Activated CD4-positive, CD25-positive, alpha-beta regulatory T cell treated with anti-CD3 and anti-CD28 coated beads, Interleukin-2, amount 50 U/mL, for 72 hours (primary cell): ENCODE results near the gene WDR59.
"Not testable (repeated sequence)": the region's sequence is repeated elsewhere in the genome, so short reads cannot be mapped to it uniquely, and the experiment has no call there.

Experiments
- DNase-seq: peaks from one replicate; pipeline ENCODE4 v3.0.0; 2021

Gene WDR59, protein sequence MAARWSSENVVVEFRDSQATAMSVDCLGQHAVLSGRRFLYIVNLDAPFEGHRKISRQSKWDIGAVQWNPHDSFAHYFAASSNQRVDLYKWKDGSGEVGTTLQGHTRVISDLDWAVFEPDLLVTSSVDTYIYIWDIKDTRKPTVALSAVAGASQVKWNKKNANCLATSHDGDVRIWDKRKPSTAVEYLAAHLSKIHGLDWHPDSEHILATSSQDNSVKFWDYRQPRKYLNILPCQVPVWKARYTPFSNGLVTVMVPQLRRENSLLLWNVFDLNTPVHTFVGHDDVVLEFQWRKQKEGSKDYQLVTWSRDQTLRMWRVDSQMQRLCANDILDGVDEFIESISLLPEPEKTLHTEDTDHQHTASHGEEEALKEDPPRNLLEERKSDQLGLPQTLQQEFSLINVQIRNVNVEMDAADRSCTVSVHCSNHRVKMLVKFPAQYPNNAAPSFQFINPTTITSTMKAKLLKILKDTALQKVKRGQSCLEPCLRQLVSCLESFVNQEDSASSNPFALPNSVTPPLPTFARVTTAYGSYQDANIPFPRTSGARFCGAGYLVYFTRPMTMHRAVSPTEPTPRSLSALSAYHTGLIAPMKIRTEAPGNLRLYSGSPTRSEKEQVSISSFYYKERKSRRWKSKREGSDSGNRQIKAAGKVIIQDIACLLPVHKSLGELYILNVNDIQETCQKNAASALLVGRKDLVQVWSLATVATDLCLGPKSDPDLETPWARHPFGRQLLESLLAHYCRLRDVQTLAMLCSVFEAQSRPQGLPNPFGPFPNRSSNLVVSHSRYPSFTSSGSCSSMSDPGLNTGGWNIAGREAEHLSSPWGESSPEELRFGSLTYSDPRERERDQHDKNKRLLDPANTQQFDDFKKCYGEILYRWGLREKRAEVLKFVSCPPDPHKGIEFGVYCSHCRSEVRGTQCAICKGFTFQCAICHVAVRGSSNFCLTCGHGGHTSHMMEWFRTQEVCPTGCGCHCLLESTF

DNA sequence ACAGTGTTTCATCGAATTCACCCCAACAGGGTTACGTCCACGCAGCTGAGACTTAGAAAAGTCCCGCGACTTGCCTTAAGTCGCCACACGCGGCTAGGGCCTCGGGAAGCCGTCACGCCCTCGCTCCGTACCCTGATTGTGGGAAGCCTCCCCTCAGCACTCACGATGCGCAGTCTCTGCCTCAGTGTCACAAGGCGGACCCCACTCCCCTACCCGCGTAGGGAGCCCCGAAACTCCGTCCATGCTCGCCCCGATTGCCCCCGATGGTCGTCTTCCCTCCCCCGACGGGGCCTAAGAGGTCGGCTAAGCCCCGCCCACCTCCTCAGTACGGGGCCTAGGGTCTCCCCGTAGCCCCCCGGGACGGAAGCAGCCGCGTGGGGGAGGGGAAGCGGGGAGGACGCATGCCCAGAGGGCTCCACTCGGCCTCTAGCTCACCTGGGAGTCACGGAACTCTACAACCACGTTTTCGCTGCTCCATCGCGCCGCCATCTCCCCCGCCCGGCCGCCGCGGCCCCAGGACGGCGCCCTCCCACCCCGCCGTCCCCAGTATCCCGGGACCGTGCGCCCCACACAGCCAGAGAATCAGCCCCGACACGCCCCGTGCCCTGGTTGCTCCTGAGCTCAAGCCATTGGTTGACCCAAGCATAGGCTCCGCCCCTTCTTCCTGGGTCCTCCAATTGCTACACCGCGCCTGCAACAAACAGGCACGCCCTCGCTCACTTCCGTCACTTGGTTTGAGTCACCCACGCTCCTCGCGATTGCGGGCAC lies at the start of gene WDR59:
Gene WDR59, minus strand, starts transcription at position 595 of the 768 bp plus-strand sequence. Its CDS starts 106 bp downstream, at position 489.
- peak; percentile 95 for DNase-seq

DNA sequence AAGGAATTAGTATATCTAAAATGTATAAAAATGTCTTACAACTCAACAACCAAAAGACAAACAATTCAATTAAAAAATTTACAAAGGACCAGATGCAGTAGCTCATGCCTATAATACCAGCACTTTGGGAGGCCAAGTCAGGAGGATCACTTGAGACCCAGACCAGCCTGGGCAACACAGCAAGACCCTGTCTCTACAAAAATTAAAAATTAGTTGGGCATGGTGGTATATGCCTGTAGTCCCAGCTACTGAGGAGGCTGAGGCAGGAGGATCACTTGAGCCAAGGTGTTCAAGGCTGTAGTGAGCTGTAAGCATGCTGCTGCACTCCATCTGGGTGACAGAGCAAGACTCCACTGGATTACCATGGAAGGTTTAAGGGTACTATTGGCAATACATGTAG lies 47.7 kb upstream of the WDR59 start:
- DNase-seq = no peak

DNA sequence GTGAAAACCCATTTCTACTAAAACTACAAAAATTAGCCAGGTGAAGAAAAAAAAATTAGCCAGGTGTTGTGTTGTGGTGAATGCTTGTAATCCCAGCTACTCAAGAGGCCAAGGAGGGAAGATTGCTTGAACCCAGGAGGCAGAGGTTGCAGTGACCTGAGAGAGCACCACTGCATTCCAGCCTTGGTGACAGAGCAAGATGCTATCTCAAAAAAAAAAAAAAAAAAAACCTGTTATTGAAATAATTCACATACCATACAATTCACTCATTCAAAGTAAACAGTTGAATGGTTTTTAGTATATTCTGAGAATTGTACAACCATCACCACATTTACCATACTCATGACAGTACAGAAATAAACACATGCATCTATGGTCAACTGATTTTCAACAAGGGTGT lies 44.9 kb upstream of the WDR59 start:
- DNase-seq = no peak

DNA sequence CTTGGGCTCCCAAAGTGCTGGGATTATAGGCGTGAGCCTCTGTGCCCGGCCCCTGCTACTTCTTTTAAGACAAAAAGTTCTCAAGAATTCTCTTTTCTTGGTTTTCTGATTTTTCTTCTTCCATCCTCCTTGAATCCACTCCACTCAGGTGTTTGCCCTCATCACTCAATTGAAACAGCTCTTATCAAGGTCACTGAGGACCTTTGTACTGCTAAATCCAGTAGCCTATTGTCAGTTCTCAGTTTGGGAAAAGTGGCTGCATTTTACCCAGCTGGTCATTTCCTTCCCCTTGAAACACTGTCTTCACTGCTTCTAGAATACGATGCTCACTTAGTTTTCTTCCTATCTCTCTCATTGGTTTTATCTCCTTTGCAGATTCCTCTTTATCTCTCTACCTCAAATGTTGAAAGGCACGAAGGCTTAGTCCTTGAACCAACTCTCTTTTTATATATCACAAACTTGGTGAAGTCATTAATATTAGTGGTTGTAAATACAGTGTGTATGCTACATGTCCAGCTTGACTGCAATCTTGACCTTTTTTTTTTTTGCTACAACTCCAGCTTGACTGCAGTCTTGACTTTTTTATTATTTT lies 43.7 kb upstream of the WDR59 start:
- DNase-seq = no peak

DNA sequence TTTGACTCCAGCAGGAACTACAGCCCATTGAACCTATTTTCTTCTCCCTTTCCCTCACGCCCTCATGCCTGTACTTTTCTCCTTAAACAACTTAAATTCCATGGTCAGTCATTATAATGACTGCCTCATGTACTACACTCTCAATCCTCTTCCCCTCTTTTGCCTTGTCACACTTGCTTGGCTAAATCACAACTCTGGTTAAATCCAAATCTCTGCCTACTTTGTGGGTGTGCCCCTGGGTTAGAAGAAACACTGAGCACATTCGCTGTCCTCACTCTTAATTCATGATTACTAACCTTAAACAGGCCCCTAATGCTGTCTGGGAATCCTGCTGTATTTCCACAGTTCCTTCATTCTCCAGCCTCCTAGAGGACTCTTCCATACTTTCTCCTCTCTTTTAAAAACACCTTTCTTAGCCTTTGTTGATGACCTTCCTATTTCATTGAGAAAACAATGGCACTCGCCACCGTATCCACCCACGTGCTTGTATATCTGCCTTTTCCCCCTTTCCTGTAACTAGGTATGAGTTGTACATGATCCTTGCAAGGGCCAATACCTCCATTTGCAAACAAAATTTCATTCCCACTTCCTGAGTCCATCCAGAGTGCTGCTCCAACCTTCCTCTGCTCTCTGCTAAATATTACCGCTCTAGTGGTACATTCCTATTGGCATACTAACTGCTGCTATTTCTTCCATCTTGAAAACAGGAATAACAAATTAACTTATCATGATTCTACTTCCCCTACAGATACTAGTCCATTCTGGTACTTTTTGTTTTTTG lies 42.8 kb upstream of the WDR59 start:
- no peak for DNase-seq

DNA sequence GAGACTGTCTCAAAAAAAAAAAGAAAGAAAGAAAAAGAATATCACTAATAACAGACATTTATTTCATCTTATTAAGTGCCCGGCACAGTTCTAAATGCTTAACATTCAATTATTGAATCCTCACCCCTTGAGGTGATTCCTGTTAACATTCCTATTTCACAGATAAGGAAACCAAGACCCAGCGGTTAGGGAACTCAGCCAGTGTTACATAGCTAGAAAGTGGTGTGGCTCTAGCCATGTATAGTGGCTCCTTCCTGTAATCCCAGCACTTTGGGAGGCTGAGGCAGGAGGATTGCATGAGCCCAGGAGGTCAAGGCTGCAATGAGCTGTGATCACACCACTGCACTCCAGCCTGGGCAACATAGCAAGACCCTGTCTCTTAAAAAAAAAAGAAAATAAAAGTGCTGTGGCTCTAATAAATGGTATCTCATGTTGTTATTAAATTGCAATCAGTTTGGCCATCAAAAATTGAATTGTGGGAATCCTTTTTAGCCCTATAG lies 42.0 kb upstream of the WDR59 start:
- DNase-seq = no peak

DNA sequence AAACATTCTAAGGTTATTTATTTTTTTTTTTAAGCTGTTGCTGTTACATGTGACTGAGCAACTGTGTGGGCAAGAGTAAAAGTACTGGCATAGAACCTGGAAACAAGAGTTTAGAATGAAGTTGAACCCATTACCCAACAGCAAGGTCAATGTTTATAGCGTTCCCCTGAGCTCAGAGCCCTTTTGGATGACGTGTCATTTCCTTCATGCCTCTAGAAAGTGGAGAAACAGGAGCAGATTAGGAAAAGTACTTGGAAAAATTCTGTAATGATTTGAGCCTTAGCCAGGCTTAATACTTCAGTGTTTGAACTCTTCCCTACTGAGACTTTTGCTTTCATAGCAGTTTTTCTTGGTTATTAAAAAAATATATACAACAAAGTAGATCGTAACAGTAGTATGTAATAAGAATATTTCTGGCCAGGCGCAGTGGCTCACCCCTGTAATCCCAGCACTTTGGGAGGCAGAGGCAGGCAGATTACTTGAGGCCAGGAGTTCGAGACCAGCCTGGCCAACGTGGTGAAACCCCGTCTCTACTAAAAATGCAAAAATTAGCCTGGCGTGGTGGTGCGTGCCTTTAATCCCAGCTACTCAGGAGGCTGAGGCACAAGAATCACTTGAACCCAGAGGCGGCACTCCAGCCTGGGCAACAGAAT lies 41.4 kb upstream of the WDR59 start:
- DNase-seq = not testable (repeated sequence)

DNA sequence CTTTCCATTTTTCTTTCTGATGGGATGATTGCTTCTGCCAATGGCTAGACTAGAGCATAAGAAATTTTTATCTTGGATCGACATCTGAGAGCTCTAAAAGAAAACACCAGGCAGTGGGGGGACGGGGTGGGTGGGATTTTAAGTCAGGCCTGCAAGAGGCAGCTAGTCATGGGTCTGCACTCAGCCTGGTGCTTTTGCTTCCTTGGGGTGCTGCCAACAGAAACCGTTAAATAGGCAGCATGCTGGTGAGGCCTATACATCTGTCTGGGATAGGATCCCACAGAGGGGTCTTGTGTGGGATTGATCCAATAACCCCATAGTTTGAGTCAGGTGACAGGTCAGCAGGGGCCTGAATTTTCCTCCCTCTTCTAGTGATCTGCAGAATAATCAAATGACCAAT lies 40.8 kb upstream of the WDR59 start:
- no peak for DNase-seq

DNA sequence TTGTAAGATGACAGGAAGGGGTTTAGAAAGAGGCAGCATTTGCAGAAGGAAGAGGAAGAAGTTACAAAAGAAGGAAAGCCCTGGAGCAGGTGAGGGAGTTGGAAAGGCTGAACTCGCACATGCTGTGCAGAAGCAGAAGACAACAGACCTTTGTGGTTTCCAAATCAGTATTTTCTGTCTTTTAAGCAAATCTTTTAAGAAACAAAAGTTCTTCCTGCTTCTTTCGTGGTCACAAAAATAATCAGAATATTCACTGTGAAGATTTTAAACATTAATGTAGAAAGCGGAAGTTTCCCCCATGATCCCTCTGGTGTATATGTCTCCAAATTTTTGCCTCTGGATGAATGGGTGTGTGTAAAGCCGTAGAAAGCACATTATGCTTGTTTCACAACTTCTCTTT lies 39.7 kb upstream of the WDR59 start:
- no peak for DNase-seq

DNA sequence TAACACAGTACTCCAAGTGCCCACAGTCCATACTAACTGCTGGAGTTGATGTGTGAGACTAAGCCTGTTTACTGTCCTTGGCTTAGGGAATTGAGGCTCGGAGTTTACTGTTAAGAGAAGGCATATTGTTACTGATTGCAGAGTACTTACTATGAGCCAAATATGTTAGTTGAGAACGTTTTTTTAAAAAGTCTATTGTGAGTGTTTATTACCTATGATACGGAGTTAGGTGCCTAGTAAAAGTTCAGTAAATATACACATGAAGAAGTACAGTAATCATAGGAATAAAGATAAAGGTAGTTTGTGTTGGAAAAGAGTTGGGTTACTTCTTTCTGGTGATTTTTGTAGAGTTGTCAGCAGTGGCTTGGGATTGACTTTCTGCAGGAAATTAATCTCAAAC lies 39.3 kb upstream of the WDR59 start:
- no peak for DNase-seq

DNA sequence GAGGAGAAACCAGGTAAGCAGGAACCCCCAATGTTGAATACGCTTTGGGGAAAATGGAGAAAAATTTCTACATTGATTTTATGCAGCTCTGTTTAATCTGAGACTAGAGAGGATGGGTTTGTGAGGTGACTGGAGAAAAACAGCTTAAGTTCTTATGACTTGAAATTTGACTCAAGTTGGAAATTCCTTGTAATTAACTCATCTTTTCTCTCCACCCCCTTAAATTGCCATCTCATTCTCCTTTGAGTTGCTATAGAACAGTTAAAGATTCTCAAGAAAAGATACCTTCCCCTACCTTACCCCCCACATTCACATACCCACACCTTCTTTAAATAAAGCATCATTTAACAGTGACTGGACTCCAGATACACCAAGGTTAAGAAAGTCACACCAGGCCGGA lies 38.1 kb upstream of the WDR59 start:
- DNase-seq = no peak

DNA sequence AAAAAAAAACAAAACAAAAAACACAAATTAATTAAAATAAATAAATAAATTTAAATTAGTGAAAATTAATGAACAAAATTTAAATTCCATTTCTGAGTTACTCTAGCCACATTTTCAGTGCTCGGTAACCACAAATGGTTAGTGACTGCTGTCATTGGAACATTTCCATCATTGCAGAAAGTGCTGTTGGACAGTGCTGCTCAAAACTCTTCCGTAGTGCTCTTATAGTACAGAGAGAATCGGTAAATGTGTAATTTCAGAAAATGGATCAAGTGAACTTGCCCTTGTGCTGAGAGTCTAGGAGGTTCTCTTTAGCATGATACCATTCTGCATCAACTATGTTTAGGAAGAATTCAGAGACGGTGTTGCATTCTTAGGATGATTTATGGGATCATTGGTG lies 37.6 kb upstream of the WDR59 start:
- DNase-seq = no peak

DNA sequence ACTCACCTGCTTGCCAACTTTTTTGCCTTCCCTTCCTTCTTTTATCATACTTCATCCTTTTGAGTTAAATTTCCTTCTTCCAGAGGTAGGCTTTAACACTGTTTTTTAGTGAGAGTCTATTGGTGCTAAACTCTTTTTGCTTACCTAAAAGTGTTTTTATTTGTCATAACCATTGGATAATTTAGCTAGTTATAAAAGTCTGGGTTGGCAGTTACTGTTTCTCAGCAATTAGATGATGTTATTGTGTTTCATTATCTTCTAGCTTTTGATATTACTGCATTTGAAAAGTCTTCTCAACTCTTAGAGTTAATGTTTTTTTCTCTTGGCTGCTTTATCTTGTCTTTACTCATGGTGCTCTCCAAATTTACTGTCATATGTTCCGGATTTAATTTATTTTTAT lies 36.5 kb upstream of the WDR59 start:
- DNase-seq = no peak

DNA sequence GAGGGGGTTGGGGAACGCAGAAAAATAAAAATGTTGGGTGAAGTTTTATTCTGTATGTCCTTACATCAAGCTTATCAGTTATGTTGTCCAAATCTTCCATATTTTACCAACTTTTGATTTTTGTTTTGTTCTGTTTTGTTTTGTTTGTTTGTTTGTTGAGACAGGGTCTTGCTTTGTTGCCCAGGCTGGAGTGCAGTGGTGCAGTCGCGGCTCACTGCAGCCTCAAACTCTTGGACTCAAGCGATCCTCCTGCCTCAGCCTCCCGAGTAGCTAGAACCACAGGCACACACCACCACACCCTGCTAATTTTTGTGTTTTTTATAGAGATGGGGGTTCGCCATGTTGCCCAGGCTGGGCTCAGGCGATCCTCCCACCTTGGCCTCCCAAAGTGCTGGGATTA lies 34.7 kb upstream of the WDR59 start:
- DNase-seq = no peak

DNA sequence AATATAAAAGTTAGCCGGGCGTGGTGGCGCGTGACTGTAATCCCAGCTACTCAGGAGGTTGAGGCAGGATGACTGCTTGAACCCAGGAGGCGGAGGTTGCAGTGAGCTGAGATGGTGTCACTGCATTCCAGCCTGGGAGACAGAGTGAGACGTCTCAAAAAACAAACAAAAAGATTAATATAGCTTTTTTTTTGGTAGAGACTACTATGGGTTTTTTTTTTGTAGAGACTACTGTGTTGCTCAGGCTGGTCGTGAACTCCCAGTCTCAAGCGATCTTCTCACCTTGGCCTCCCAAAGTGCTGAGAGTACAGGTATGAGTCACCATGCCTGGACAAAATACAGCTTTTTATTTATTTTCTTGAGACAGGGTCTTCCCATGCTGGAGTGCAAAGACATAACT lies 34.1 kb upstream of the WDR59 start:
- DNase-seq = no peak

DNA sequence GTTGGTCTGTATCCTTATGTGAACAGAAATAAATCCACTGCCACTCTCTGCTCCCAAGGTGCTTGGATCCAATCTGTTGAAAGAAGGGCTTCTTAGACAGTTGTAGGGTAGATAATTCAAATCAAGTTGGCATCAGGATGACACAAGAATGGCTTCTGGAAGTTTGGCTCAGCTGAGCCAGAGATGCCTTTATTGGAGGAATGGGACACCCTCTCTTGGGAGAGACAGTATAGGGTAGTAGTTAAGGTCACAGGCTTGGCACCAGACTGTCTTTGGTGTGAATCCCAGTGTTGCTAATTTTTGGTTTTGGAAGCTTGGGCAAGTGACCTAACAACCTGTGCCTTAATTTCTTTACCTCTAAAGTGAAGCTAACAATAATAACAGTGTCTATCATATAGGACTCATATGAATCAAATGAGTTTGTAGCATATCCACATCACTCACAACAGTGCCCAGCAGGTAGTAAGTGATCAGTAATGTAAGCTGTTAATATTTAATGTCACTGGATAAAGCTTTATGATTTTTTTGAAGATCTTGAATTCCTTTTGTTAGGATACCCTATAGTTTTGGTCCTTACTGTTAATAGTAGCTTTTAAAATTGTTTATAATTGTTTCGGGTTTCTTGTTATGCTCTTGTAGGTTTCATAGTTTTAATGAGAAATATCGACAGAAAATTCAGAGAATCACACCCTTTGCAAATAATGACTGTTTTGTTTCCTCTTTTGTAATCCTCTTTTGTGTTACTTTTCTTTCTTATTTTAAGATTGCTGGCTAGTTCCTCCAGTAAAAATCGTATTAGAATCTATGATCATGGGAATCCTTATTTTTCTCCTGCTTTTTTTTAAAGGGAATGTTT lies 33.0 kb upstream of the WDR59 start:
- no peak for DNase-seq

DNA sequence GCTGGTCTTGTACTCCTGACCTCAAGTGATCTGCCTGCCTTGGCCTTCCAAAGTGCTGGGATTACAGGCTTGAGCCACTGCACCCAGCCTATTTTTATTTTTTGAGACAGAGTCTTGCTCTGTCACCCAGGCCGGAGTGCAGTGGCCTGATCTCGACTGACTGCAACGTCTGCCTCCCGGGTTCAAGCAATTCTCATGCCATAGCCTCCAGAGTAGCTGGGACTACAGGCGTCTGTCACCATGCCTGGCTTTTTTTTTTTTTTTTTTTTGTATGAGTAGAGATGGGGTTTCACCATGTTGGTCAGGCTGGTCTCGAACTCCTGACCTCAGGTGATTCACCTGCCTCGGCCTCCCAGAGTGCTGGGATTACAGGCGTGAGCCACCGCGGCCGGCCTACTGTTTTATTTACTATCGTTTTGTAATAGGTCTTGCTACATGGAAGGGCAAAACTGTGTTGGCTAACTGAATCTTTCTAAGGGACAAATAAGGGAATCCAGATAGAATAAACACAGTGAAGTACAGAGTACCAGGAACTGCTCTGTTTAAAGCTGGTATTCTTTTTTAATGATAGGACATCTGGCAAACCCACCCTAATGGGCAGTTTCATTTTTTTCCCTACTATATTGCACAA lies 31.6 kb upstream of the WDR59 start:
- not testable (repeated sequence) for DNase-seq

DNA sequence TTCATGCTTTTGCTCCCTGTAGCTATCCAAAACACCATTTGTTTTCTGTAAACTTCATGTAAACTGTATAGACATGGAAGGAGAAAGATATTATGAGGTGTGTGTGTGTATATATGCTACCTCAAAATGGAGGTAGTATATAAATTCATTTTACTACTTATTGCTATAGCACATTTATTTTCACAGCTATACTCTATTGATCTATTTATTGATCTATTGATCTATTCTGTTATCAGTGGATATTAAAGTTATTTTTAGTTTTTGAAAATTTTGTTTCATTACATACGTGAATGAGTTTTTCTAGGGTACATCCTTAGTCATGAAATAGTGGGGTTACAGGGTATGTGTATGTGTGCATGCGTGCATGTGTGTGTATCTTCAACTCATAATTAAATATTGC lies 29.4 kb upstream of the WDR59 start:
- no peak for DNase-seq

DNA sequence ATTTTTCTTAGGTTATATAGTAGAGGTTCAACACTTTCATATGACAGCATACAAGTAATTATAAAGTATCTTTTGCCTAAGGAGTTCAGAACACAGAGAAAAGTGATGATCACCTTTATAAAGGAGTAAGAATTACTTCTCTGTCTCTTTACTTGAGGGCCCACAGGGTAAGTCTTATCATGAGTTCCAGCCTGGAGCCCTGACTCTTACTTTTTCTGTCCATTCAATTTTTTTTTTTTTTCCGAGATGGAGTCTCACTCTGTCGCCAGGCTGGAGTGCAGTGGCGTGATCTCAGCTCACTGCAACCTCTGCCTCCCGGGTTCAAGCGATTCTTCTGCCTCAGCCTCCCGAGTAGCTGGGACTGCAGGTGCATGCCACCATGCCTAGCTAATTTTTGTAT lies 28.2 kb upstream of the WDR59 start:
- DNase-seq = not testable (repeated sequence)
